ENCODE measurements around the gene SFMBT2. TPM values are rescaled to one million over a fixed set of nuclear protein-coding genes. Genes with fewer than 3 reads are reported as not detected.

Gene SFMBT2
- total RNA-seq, 1 experiment from 2014 or later, result 14.3 TPM

GRCh38 chr10:7340179-7340874 lies 70.5 kb downstream of the SFMBT2 start:
- TF ChIP-seq SOX15 (CRISPR knock-in tag; IDR thresholded peaks at IDR 0.05) (no peak), CREM (CRISPR knock-in tag; IDR thresholded peaks at IDR 0.05) (no peak), IRF2 (CRISPR knock-in tag; IDR thresholded peaks at IDR 0.05; ENCODE audit: borderline replicate concordance, low read depth) (no peak), ZNF416 (CRISPR knock-in tag; IDR thresholded peaks at IDR 0.05) (no peak), JUN (CRISPR knock-in tag; IDR thresholded peaks at IDR 0.05) (no peak), TCF7 (CRISPR knock-in tag; IDR thresholded peaks at IDR 0.05; ENCODE audit: low read depth) (no peak), SP1 (CRISPR knock-in tag; conservative IDR thresholded peaks at IDR 0.05) (no peak), CBFB (CRISPR knock-in tag; IDR thresholded peaks at IDR 0.05; ENCODE audit: low read depth) (no peak), NFYB (CRISPR knock-in tag; conservative IDR thresholded peaks at IDR 0.05; ENCODE audit: low read depth) (no peak), FOXP1 (CRISPR knock-in tag; IDR thresholded peaks at IDR 0.05; ENCODE audit: borderline replicate concordance) (no peak), NR2C2 (CRISPR knock-in tag; IDR thresholded peaks at IDR 0.05) (no peak), E2F1 (CRISPR knock-in tag; IDR thresholded peaks at IDR 0.05) (no peak), ETV6 (CRISPR knock-in tag; IDR thresholded peaks at IDR 0.05) (no peak), HMGA2 (CRISPR knock-in tag; IDR thresholded peaks at IDR 0.05) (no peak), ARID4B (CRISPR knock-in tag; IDR thresholded peaks at IDR 0.05; ENCODE audit: borderline replicate concordance) (no peak)
- TF ChIP-seq, protein P1, sequence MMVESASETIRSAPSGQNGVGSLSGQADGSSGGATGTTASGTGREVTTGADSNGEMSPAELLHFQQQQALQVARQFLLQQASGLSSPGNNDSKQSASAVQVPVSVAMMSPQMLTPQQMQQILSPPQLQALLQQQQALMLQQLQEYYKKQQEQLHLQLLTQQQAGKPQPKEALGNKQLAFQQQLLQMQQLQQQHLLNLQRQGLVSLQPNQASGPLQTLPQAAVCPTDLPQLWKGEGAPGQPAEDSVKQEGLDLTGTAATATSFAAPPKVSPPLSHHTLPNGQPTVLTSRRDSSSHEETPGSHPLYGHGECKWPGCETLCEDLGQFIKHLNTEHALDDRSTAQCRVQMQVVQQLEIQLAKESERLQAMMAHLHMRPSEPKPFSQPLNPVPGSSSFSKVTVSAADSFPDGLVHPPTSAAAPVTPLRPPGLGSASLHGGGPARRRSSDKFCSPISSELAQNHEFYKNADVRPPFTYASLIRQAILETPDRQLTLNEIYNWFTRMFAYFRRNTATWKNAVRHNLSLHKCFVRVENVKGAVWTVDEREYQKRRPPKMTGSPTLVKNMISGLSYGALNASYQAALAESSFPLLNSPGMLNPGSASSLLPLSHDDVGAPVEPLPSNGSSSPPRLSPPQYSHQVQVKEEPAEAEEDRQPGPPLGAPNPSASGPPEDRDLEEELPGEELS (CRISPR knock-in tag; IDR thresholded peaks at IDR 0.05), result no peak
- TF ChIP-seq, protein P2, sequence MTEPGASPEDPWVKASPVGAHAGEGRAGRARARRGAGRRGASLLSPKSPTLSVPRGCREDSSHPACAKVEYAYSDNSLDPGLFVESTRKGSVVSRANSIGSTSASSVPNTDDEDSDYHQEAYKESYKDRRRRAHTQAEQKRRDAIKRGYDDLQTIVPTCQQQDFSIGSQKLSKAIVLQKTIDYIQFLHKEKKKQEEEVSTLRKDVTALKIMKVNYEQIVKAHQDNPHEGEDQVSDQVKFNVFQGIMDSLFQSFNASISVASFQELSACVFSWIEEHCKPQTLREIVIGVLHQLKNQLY (CRISPR knock-in tag; IDR thresholded peaks at IDR 0.05), result no peak
- TF ChIP-seq, protein P3, sequence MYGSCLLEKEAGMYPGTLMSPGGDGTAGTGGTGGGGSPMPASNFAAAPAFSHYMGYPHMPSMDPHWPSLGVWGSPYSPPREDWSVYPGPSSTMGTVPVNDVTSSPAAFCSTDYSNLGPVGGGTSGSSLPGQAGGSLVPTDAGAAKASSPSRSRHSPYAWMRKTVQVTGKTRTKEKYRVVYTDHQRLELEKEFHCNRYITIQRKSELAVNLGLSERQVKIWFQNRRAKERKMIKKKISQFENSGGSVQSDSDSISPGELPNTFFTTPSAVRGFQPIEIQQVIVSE (CRISPR knock-in tag; IDR thresholded peaks at IDR 0.05; ENCODE audit: borderline replicate concordance), result no peak
- TF ChIP-seq, protein P4, sequence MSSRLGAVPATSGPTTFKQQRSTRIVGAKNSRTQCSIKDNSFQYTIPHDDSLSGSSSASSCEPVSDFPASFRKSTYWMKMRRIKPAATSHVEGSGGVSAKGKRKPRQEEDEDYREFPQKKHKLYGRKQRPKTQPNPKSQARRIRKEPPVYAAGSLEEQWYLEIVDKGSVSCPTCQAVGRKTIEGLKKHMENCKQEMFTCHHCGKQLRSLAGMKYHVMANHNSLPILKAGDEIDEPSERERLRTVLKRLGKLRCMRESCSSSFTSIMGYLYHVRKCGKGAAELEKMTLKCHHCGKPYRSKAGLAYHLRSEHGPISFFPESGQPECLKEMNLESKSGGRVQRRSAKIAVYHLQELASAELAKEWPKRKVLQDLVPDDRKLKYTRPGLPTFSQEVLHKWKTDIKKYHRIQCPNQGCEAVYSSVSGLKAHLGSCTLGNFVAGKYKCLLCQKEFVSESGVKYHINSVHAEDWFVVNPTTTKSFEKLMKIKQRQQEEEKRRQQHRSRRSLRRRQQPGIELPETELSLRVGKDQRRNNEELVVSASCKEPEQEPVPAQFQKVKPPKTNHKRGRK (CRISPR knock-in tag; IDR thresholded peaks at IDR 0.05; ENCODE audit: borderline replicate concordance), result no peak
- TF ChIP-seq, protein P5, sequence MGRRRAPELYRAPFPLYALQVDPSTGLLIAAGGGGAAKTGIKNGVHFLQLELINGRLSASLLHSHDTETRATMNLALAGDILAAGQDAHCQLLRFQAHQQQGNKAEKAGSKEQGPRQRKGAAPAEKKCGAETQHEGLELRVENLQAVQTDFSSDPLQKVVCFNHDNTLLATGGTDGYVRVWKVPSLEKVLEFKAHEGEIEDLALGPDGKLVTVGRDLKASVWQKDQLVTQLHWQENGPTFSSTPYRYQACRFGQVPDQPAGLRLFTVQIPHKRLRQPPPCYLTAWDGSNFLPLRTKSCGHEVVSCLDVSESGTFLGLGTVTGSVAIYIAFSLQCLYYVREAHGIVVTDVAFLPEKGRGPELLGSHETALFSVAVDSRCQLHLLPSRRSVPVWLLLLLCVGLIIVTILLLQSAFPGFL (CRISPR knock-in tag; IDR thresholded peaks at IDR 0.05; ENCODE audit: borderline replicate concordance), result no peak
- Mint-ChIP-seq H3K36me3 (peaks cover 33% of the 10 kb centered on the region), H3K27me3 (ENCODE audit: low read depth) (no peaks in the 10 kb centered on the region), H3K9me3 (peaks cover 23% of the 10 kb centered on the region), H3K27ac (peak overlapping the region; percentile 69; the same call in 1 of the 2 replicates), H3K4me1 (peaks cover 28% of the 10 kb centered on the region), H3K4me3 (no peak overlapping the region)
- ChIA-PET CTCF (interaction anchor here (0.5 to 1.3 kb wide), 4 partner anchors 23 to 219 kb away, joined by 3 to 4 read pairs (median 4); no protein-coding TSS in a partner anchor), POLR2A (interaction anchor here (0.6 kb wide), 6 partner anchors 10 to 932 kb away, joined by 3 to 4 read pairs (median 3); no protein-coding TSS in a partner anchor)
- DNase-seq (ENCODE audit: low spot score) (no peak), ATAC-seq (no peak)
